Transverse colon (tissue), 4 donors: ENCODE measurements around the gene KIR2DL1.

Source experiments
- CTCF ChIP-seq, 5 experiments: fragments of 200-600 bp in 3 of 5; fragments of 450-650 bp in 2 of 5; sonication (generic) in 3 of 5; IDR thresholded peaks; 1 replicate in 2 of 5; 2 replicates in 3 of 5; pipeline ENCODE4 v1.5.1; 2016 to 2017; ENCODE audit warnings: antibody characterized with exemption in 5 of 5, inconsistent platforms in 3 of 5, mild to moderate bottlenecking in 2 of 5, moderate library complexity in 1 of 5
- EP300 ChIP-seq: sonication (generic); formaldehyde crosslinking; IDR thresholded peaks from one replicate; pipeline ENCODE4 v1.6.1; 2017; ENCODE audit warnings: antibody characterized with exemption, low read depth
- POLR2A ChIP-seq: fragments of 450-650 bp; IDR thresholded peaks from one replicate; pipeline ENCODE4 v1.6.1; 2016; ENCODE audit warnings: antibody characterized with exemption, mild to moderate bottlenecking, moderate library complexity
- POLR2AphosphoS5 ChIP-seq, 3 donors: sonication (generic); formaldehyde crosslinking; IDR thresholded peaks; one replicate each; pipeline ENCODE4 v1.6.1; 2016; ENCODE audit warnings: antibody characterized with exemption in 3 of 3

DNA sequence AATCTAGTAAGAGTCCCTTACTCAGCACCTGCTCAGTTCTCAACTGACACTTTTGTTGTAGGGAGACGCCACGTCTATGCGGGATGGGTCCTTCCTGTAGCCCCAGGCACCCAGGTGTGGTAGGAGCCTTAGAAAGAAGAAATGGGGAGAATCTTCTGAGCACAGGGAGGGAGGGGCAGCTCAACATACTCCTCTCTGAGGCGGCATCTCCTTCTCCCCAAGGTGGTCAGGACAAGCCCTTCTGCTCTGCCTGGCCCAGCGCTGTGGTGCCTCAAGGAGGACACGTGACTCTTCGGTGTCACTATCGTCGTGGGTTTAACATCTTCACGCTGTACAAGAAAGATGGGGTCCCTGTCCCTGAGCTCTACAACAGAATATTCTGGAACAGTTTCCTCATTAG is 35.0 kb downstream of the KIR2DL1 start:
- no peak for TF ChIP-seq POLR2AphosphoS5 (IDR thresholded peaks at IDR 0.05)
- no peak for TF ChIP-seq CTCF (IDR thresholded peaks at IDR 0.05)
- no peak for TF ChIP-seq POLR2A
- TF ChIP-seq EP300 = no peak
